Pancreas (tissue), 10 donors: ENCODE measurements around the gene C9orf50. TPM values are rescaled to one million over a fixed set of nuclear protein-coding genes. Genes with fewer than 3 reads are reported as not detected.

Experiments
- ATAC-seq, 4 donors: fragments of 200-7000 bp; cut with Tn5 transposase; one replicate each; pipeline versions ENCODE4 v1.8.0 to v1.9.1; 2020; ENCODE audit warnings: mild to moderate bottlenecking in 4 of 4, moderate library complexity in 4 of 4
- DNase-seq, 6 donors: peaks; one replicate each; pipeline ENCODE4 v3.0.0-alpha.2; 2020
- FAIRE-seq: peaks from 2 replicates; lab custom pipeline; 2012; peaks lifted over from hg19 to GRCh38; lab: Jason Lieb, UNC
- H3K27ac ChIP-seq, 4 donors: fragments of 200-600 bp; sonication (generic); 1 replicate in 3 of 4; 2 replicates in 1 of 4; pipeline versions ENCODE4 v1.5.0 to v1.8.0; 2020
- H3K27me3 ChIP-seq, 4 donors: fragments of 200-600 bp; one replicate each; pipeline ENCODE4 v1.8.0; 2021
- H3K36me3 ChIP-seq, 3 donors: fragments of 200-600 bp; sonication (generic) in 1 of 3; one replicate each; pipeline versions ENCODE4 v1.5.0 to v1.8.0; 2020 to 2021
- H3K4me1 ChIP-seq, 3 donors: fragments of 200-600 bp; one replicate each; pipeline ENCODE4 v1.8.0; 2021
- H3K4me3 ChIP-seq, 4 donors: fragments of 200-600 bp; sonication (generic) in 2 of 4; one replicate each; pipeline versions ENCODE4 v1.5.0 to v1.8.0; 2020 to 2021
- H3K9me3 ChIP-seq, 4 donors: fragments of 200-600 bp; one replicate each; pipeline ENCODE4 v1.8.0; 2021
- CTCF ChIP-seq, 4 donors: fragments of 200-600 bp; sonication (generic) in 3 of 4; IDR thresholded peaks; one replicate each; pipeline versions ENCODE4 v1.5.0 to v1.8.0; 2021; ENCODE audit warnings: antibody characterized with exemption in 4 of 4
- WGBS, 2 donors: extraction: QIAGEN DNeasy Blood & Tissue Kit; methylation state at CpG; one replicate each; pipeline ENCODE4 v1.1.7; 2013; 5-methylcytosine and 5-hydroxymethylcytosine counted together
- intact Hi-C, 3 donors: fragments of 100-400 bp; cut with DNase I; formaldehyde crosslinking; loops; one replicate each; pipeline versions ENCODE4 v1.11.1 to v1.14.2; 2022
- polyA plus RNA-seq, 2 donors: library from polyadenylated mRNA; stranded (reverse); fragments of 200-250 nt; gene quantifications; one replicate each; pipeline ENCODE4 v1.2.3, GENCODE V29; 2013
- total RNA-seq, 6 donors: library from RNA; stranded (reverse); fragmentation: NEBNext Ultra II Directional in 4 of 6; extraction: Animal tissue kit (Norgen Biotek cat#: 25700) in 4 of 6; gene quantifications; one replicate each; pipeline versions ENCODE4 v1.2.1 to v1.2.4, GENCODE V29; 2021 to 2023
- donor health status: healthy with polysubstance abuse.
- donor health status: DM: no; HTN: no; CAD: no; lungs with moderate emphysema.
- donor health status: DM: no; HTN: no; CAD: no.
- donor health status: control.
- donor health status: control.
- donor health status: Bipolar disorder and iron deficiency.
- donor health status: DM: yes; HTN: yes; CAD: no.
- donor health status: DM: no; HTN: no; CAD: no.
- donor health status: DM: no; HTN: no; CAD: no.
- donor health status: DM: yes; HTN: yes; CAD: no.

Gene C9orf50
- total and polyA plus RNA-seq, 8 donors, result not detected

GRCh38 chr9:129641750-129642585 lies 21.1 kb upstream of the C9orf50 start, which contains the start of gene ASB6:
Gene ASB6, minus strand, starts transcription at chr9:129642151. Its CDS starts 152 bp downstream, at chr9:129641999.
- Histone ChIP-seq H3K9me3 (no peaks in the 10 kb centered on the region), H3K27ac (peak within 1 kb of the TSS; percentile 60 to 81 (median 77)), H3K4me1 (peaks cover 16 to 22% (median 17%) of the 10 kb centered on the region in 3 donors), H3K4me3 (peak within 1 kb of the TSS; percentile 89 to 100 (median 98)), H3K27me3 (no peaks in the 10 kb centered on the region), H3K36me3 (peaks cover 0 to 22% (median 14%) of the 10 kb centered on the region in 3 donors)
- FAIRE-seq (no peak), ATAC-seq (peak; percentile 87 to 96 (median 92)), DNase-seq (peak; percentile 94 to 100 (median 98))
- 0 to 1% methylated on average over 72 to 93 of the region's 93 CpGs for WGBS, 2 donors
- peak; percentile 100 for TF ChIP-seq CTCF (IDR thresholded peaks at IDR 0.05)
- intact Hi-C loops, result loop anchor here in 1 of 3 donors (5.0 kb wide), 1 partner anchor 150 kb away; no protein-coding TSS in a partner anchor

DNA sequence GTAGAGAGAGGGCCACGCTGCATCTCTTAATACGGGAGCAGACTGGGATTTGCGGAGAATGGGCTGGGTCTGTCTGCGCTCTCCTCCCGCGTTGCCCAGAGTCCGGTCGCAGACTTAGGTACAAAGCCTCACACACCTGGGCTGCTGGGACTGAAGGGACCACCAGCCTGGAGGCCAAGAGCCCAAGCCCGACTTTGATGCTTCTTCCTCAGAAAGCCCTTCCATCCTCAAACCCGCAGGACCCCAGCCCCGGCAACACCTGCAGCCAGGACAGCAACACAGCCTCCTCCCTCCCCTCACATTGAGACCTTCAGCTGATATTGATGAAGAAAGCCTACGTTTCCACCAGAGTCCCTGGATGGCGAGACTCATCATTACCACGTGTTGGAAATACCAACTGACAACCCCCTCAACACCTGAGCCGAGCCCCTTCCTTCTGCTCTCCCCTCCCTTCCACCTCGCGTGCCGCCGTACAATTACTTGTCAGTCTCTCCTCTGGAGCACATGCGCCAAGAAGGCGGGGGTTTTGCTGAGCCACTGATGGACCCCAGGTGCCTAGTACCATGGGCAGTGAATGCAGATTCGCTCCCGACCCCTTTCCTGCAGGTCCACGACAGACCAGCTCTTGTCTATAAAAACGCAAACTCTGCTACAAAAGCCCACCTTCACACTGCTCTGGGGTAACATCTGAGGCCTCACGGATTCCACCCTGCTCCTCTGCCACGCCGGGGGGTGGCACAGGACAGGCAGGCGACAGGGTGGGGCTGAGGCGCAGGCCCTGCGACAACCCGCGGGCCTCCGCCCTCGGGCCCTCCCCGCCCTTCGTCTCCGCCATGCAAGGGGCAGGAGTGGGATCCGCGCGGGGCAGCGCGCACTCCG lies 20.2 kb upstream of the C9orf50 start:
- Histone ChIP-seq H3K27me3 (no peaks in the 10 kb centered on the region), H3K9me3 (no peaks in the 10 kb centered on the region), H3K4me3 (peak overlapping the region; percentile 89 to 100 (median 98)), H3K27ac (peak overlapping the region; percentile 53 to 80 (median 66)), H3K36me3 (peaks cover 0 to 30% (median 20%) of the 10 kb centered on the region in 3 donors), H3K4me1 (peaks cover 16 to 22% (median 17%) of the 10 kb centered on the region in 3 donors)
- no peak for TF ChIP-seq CTCF (IDR thresholded peaks at IDR 0.05)
- DNase-seq, result peak in 2 of 6 donors; percentile 38 to 39
- intact Hi-C loops, result loop anchor here in 1 of 3 donors (5.0 kb wide), 1 partner anchor 151 kb away; no protein-coding TSS in a partner anchor
- peak in 1 of 4 donors; percentile 2 for ATAC-seq
- no peak for FAIRE-seq
- WGBS, 2 donors, result 8 to 9% methylated on average over 42 to 44 of the region's 44 CpGs

DNA sequence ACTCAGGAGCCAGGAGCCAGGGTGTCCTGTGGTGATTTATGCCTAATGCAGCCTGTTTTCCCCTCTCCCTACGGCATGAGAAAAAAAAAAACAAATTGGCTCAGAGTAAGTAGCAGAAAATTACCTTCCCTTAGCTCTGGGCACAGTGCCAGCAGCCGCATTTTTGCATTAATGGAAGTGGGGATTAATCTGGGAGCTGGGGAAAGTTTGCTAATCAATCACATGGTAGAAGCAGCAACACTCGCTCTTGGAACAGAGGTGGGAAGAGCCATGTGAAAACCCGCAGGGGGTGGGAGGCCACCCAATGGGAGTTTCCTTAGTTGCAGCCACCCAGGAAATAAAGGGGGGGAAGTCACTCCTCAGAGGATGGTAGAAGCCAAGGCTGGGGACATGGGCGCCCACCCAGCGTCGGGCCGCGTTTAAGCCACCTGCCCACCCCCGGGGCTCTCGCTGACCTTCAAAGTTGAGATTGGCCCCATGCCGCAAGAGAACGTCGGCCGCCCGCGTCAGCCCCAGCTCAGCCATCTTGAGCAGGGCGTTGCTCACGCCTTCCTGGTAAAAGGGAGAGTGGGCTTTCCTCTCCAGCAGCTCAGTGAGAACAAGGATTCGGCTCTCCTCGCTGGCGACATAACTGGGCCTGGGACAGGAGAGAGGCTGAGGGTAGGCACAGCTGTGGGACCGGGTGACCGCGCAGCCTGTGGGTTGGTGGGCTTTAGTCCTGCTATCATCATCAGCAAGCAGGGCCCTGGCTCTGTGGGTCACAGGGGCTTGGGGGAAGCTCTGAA lies 19.4 kb upstream of the C9orf50 start:
- ATAC-seq, result peak; percentile 6 to 34 (median 8)
- peaks cover under 1 to 38% (median 27%) of the 10 kb centered on the region in 3 donors for H3K36me3 ChIP-seq
- H3K27ac ChIP-seq, result peak overlapping the region; percentile 53 to 72 (median 62)
- no peak for TF ChIP-seq CTCF (IDR thresholded peaks at IDR 0.05)
- no peaks in the 10 kb centered on the region for H3K9me3 ChIP-seq
- H3K4me3 ChIP-seq, result peak overlapping the region in 3 of 4 donors; percentile 89 to 100 (median 99)
- H3K27me3 ChIP-seq, result no peaks in the 10 kb centered on the region
- peak in 5 of 6 donors; percentile 45 to 85 (median 81) for DNase-seq
- peaks cover 16 to 22% (median 17%) of the 10 kb centered on the region in 3 donors for H3K4me1 ChIP-seq
- no peak for FAIRE-seq
- 14 to 24% methylated on average over 25 of the region's 25 CpGs for WGBS, 2 donors
- intact Hi-C loops, result loop anchor here in 1 of 3 donors (5.0 kb wide), 1 partner anchor 152 kb away; no protein-coding TSS in a partner anchor

GRCh38 chr9:129639756-129640085 lies 18.8 kb upstream of the C9orf50 start:
- FAIRE-seq, result no peak
- intact Hi-C loops, result loop anchor here in 1 of 3 donors (5.0 kb wide), 1 partner anchor 153 kb away; no protein-coding TSS in a partner anchor

More at GRCh38 chr9:129639756-129640085, 18.8 kb upstream of the C9orf50 start:
- TF ChIP-seq CTCF (IDR thresholded peaks at IDR 0.05), result no peak
- no peaks in the 10 kb centered on the region for H3K9me3 ChIP-seq
- H3K27me3 ChIP-seq, result no peaks in the 10 kb centered on the region
- ATAC-seq (no peak), DNase-seq (peak in 1 of 6 donors; percentile 15)
- H3K4me1 ChIP-seq, result peaks cover 16 to 22% (median 17%) of the 10 kb centered on the region in 3 donors
- peak overlapping the region; percentile 53 to 72 (median 62) for H3K27ac ChIP-seq
- 56 to 57% methylated on average over 12 of the region's 12 CpGs for WGBS, 2 donors
- peaks cover 6 to 44% (median 27%) of the 10 kb centered on the region in 3 donors for H3K36me3 ChIP-seq
- peak overlapping the region in 1 of 4 donors; percentile 99 for H3K4me3 ChIP-seq
